ENCODE results near the gene S100A7A. TPM values are rescaled to one million over a fixed set of nuclear protein-coding genes. Genes with fewer than 3 reads are reported as not detected.

S100A7A gene
- polyA plus RNA-seq, 3 donors from 2014 or later: not detected

- H3K27me3 Mint-ChIP-seq (ENCODE audit: low read depth in 3 of 3): peaks cover 2 to 12% (median 6%) of the 10 kb centered on the region in 3 donors
- H3K4me1 Mint-ChIP-seq: no peaks in the 10 kb centered on the region
- no peak for DNase-seq
- no peak overlapping the region for H3K4me3 Mint-ChIP-seq
- H3K9me3 Mint-ChIP-seq: peaks cover 0 to 1% (median 0%) of the 10 kb centered on the region in 6 donors
- H3K27ac Mint-ChIP-seq: no peak overlapping the region
- H3K36me3 Mint-ChIP-seq: peaks cover 0 to 4% (median 0%) of the 10 kb centered on the region in 3 donors
These were observed 4.0 kb downstream of the S100A7A start for GRCh38 chr1:153420306-153420705.

- H3K27ac Mint-ChIP-seq: no peak overlapping the region
- H3K4me3 Mint-ChIP-seq: no peak overlapping the region
- H3K4me1 Mint-ChIP-seq: no peaks in the 10 kb centered on the region
- peak; percentile 28 to 58 (median 42) for DNase-seq
- H3K36me3 Mint-ChIP-seq: peaks cover 0 to 4% (median 0%) of the 10 kb centered on the region in 3 donors
- peaks cover 0 to 1% (median 0%) of the 10 kb centered on the region in 6 donors for H3K9me3 Mint-ChIP-seq
- H3K27me3 Mint-ChIP-seq (ENCODE audit: low read depth in 3 of 3): peaks cover 2 to 14% (median 6%) of the 10 kb centered on the region in 3 donors
These were observed 6.2 kb downstream of the S100A7A start for GRCh38 chr1:153422450-153423068.

- Mint-ChIP-seq H3K9me3 (peaks cover 0 to 1% (median 0%) of the 10 kb centered on the region in 6 donors), H3K27me3 (ENCODE audit: low read depth in 3 of 3) (peaks cover 4 to 11% (median 10%) of the 10 kb centered on the region in 3 donors), H3K36me3 (no peaks in the 10 kb centered on the region), H3K4me3 (no peak overlapping the region), H3K4me1 (no peaks in the 10 kb centered on the region), H3K27ac (no peak overlapping the region)
- DNase-seq: no peak
These were observed 10.5 kb downstream of the S100A7A start for GRCh38 chr1:153426809-153427208.

GRCh38 chr1:153428073-153428638, 11.8 kb downstream of the S100A7A start:
- no peaks in the 10 kb centered on the region for H3K36me3 Mint-ChIP-seq
- DNase-seq: no peak
- no peaks in the 10 kb centered on the region for H3K4me1 Mint-ChIP-seq
- H3K4me3 Mint-ChIP-seq: no peak overlapping the region
- peaks cover 4 to 14% (median 7%) of the 10 kb centered on the region in 3 donors for H3K27me3 Mint-ChIP-seq (ENCODE audit: low read depth in 3 of 3)
- H3K27ac Mint-ChIP-seq: no peak overlapping the region
- peaks cover 0 to 1% (median 0%) of the 10 kb centered on the region in 6 donors for H3K9me3 Mint-ChIP-seq

GRCh38 chr1:153428791-153429190, 12.5 kb downstream of the S100A7A start:
- H3K4me3 Mint-ChIP-seq: no peak overlapping the region
- DNase-seq: no peak
- no peak overlapping the region for H3K27ac Mint-ChIP-seq
- peaks cover 4 to 14% (median 7%) of the 10 kb centered on the region in 3 donors for H3K27me3 Mint-ChIP-seq (ENCODE audit: low read depth in 3 of 3)
- peaks cover 0 to 1% (median 0%) of the 10 kb centered on the region in 6 donors for H3K9me3 Mint-ChIP-seq
- no peaks in the 10 kb centered on the region for H3K36me3 Mint-ChIP-seq
- no peaks in the 10 kb centered on the region for H3K4me1 Mint-ChIP-seq

- Mint-ChIP-seq H3K27ac (no peak overlapping the region), H3K27me3 (ENCODE audit: low read depth in 3 of 3) (peaks cover 3 to 14% (median 3%) of the 10 kb centered on the region in 3 donors), H3K4me3 (no peak overlapping the region), H3K9me3 (peaks cover 0 to 1% (median 0%) of the 10 kb centered on the region in 6 donors), H3K36me3 (no peaks in the 10 kb centered on the region), H3K4me1 (no peaks in the 10 kb centered on the region)
- no peak for DNase-seq
These were observed 13.2 kb downstream of the S100A7A start for GRCh38 chr1:153429266-153430165.

- H3K27ac Mint-ChIP-seq: no peak overlapping the region
- H3K4me3 Mint-ChIP-seq: no peak overlapping the region
- H3K4me1 Mint-ChIP-seq: no peaks in the 10 kb centered on the region
- H3K9me3 Mint-ChIP-seq: no peaks in the 10 kb centered on the region
- no peaks in the 10 kb centered on the region for H3K36me3 Mint-ChIP-seq
- H3K27me3 Mint-ChIP-seq (ENCODE audit: low read depth in 3 of 3): peaks cover 3 to 9% (median 3%) of the 10 kb centered on the region in 3 donors
- DNase-seq: no peak
These were observed 13.8 kb downstream of the S100A7A start for GRCh38 chr1:153430166-153430553.

GRCh38 chr1:153430561-153430960, 14.2 kb downstream of the S100A7A start:
- H3K36me3 Mint-ChIP-seq: no peaks in the 10 kb centered on the region
- H3K4me1 Mint-ChIP-seq: no peaks in the 10 kb centered on the region
- no peaks in the 10 kb centered on the region for H3K9me3 Mint-ChIP-seq
- H3K27me3 Mint-ChIP-seq (ENCODE audit: low read depth in 3 of 3): peaks cover 1 to 9% (median 3%) of the 10 kb centered on the region in 3 donors
- no peak for DNase-seq
- H3K27ac Mint-ChIP-seq: no peak overlapping the region
- H3K4me3 Mint-ChIP-seq: no peak overlapping the region

- Mint-ChIP-seq H3K27ac (no peak overlapping the region), H3K4me1 (no peaks in the 10 kb centered on the region), H3K9me3 (no peaks in the 10 kb centered on the region), H3K36me3 (no peaks in the 10 kb centered on the region), H3K4me3 (no peak overlapping the region), H3K27me3 (ENCODE audit: low read depth in 3 of 3) (peaks cover 1 to 9% (median 4%) of the 10 kb centered on the region in 3 donors)
- no peak for DNase-seq
These were observed 14.7 kb downstream of the S100A7A start for GRCh38 chr1:153431002-153431401.

- H3K27ac Mint-ChIP-seq: no peak overlapping the region
- H3K27me3 Mint-ChIP-seq (ENCODE audit: low read depth in 3 of 3): peaks cover 1 to 13% (median 4%) of the 10 kb centered on the region in 3 donors
- H3K4me3 Mint-ChIP-seq: no peak overlapping the region
- no peaks in the 10 kb centered on the region for H3K4me1 Mint-ChIP-seq
- no peak for DNase-seq
- no peaks in the 10 kb centered on the region for H3K9me3 Mint-ChIP-seq
- H3K36me3 Mint-ChIP-seq: no peaks in the 10 kb centered on the region
These were observed 15.1 kb downstream of the S100A7A start for GRCh38 chr1:153431427-153431826.

GRCh38 chr1:153431928-153432327, 15.6 kb downstream of the S100A7A start:
- Mint-ChIP-seq H3K36me3 (no peaks in the 10 kb centered on the region), H3K27ac (no peak overlapping the region), H3K9me3 (no peaks in the 10 kb centered on the region), H3K4me3 (no peak overlapping the region), H3K4me1 (no peaks in the 10 kb centered on the region), H3K27me3 (ENCODE audit: low read depth in 3 of 3) (peaks cover 0 to 13% (median 6%) of the 10 kb centered on the region in 3 donors)
- DNase-seq: no peak

GRCh38 chr1:153432874-153433681, 16.8 kb downstream of the S100A7A start:
- Mint-ChIP-seq H3K27ac (no peak overlapping the region), H3K4me3 (no peak overlapping the region), H3K9me3 (no peaks in the 10 kb centered on the region), H3K36me3 (no peaks in the 10 kb centered on the region), H3K4me1 (no peaks in the 10 kb centered on the region), H3K27me3 (ENCODE audit: low read depth in 3 of 3) (peaks cover 0 to 13% (median 6%) of the 10 kb centered on the region in 3 donors)
- no peak for DNase-seq

- no peak for DNase-seq
- no peak overlapping the region for H3K4me3 Mint-ChIP-seq
- no peaks in the 10 kb centered on the region for H3K4me1 Mint-ChIP-seq
- no peak overlapping the region for H3K27ac Mint-ChIP-seq
- H3K36me3 Mint-ChIP-seq: no peaks in the 10 kb centered on the region
- H3K27me3 Mint-ChIP-seq (ENCODE audit: low read depth in 3 of 3): peaks cover 0 to 10% (median 4%) of the 10 kb centered on the region in 3 donors
- H3K9me3 Mint-ChIP-seq: no peaks in the 10 kb centered on the region
These were observed 18.6 kb downstream of the S100A7A start for GRCh38 chr1:153434746-153435455.

All from immature natural killer cell (primary cell).